GM18511 (cell line): ENCODE measurements around the gene HNRNPC.
"Not testable (repeated sequence)": the region's sequence is repeated elsewhere in the genome, so short reads cannot be mapped to it uniquely, and the experiment has no call there.

Experiments
- ATAC-seq: cut with Tn5 transposase; IDR thresholded peaks from one replicate; pipeline ENCODE4 v1.9.1; 2021; ENCODE audit warnings: mild to moderate bottlenecking, moderate library complexity; ENCODE audit not compliant: unreplicated experiment

HNRNPC gene

GRCh38 chr14:21197418-21198205 is 71.6 kb downstream of the HNRNPC start:
- ATAC-seq, result no peak

- no peak for ATAC-seq
Observed at GRCh38 chr14:21194597-21194996, 74.6 kb downstream of the HNRNPC start.

GRCh38 chr14:21192875-21193535 is 76.2 kb downstream of the HNRNPC start:
- no peak for ATAC-seq

- ATAC-seq, result no peak
Observed at GRCh38 chr14:21192447-21192822, 76.8 kb downstream of the HNRNPC start.

- peak; percentile 98 for ATAC-seq
Observed at GRCh38 chr14:21191809-21192446, 77.3 kb downstream of the HNRNPC start.

GRCh38 chr14:21191261-21191808 is 77.9 kb downstream of the HNRNPC start:
- ATAC-seq, result no peak

GRCh38 chr14:21185491-21185890 is 83.8 kb downstream of the HNRNPC start:
- no peak for ATAC-seq

- no peak for ATAC-seq
Observed at GRCh38 chr14:21184254-21184653, 85.0 kb downstream of the HNRNPC start.

GRCh38 chr14:21182166-21182565 is 87.1 kb downstream of the HNRNPC start:
- no peak for ATAC-seq

GRCh38 chr14:21171128-21171527 is 98.1 kb downstream of the HNRNPC start:
- ATAC-seq, result no peak

- ATAC-seq, result no peak
Observed at GRCh38 chr14:21169573-21169972, 99.7 kb downstream of the HNRNPC start.

- no peak for ATAC-seq
Observed at GRCh38 chr14:21168055-21168454, 101.2 kb downstream of the HNRNPC start.

- ATAC-seq, result not testable (repeated sequence)
Observed at GRCh38 chr14:21165670-21166069, 103.6 kb downstream of the HNRNPC start.

GRCh38 chr14:21165002-21165605 is 104.1 kb downstream of the HNRNPC start:
- not testable (repeated sequence) for ATAC-seq

- no peak for ATAC-seq
Observed at GRCh38 chr14:21163871-21164291, 105.4 kb downstream of the HNRNPC start.

- ATAC-seq, result no peak
Observed at GRCh38 chr14:21162081-21162480, 107.2 kb downstream of the HNRNPC start.

GRCh38 chr14:21160061-21160610 is 109.1 kb downstream of the HNRNPC start:
- no peak for ATAC-seq
